BLaER1 (cell line): Measurements from ENCODE around the gene RYR1.
"Not testable (repeated sequence)": the region's sequence is repeated elsewhere in the genome, so short reads cannot be mapped to it uniquely, and the experiment has no call there.

Experiments used
- H3K27ac ChIP-seq: shearing (Covaris generic); formaldehyde crosslinking; 2 replicates; pipeline ENCODE4 v1.8.1; 2022
- H3K27me3 ChIP-seq: shearing (Covaris generic); formaldehyde crosslinking; 2 replicates; pipeline ENCODE4 v1.8.1; 2022
- H3K36me3 ChIP-seq: shearing (Covaris generic); formaldehyde crosslinking; 2 replicates; pipeline ENCODE4 v1.8.1; 2022
- H3K4me1 ChIP-seq: shearing (Covaris generic); formaldehyde crosslinking; 2 replicates; pipeline ENCODE4 v1.8.1; 2022
- H3K4me2 ChIP-seq: shearing (Covaris generic); formaldehyde crosslinking; 2 replicates; pipeline ENCODE4 v1.8.1; 2022
- H3K4me3 ChIP-seq: shearing (Covaris generic); formaldehyde crosslinking; 2 replicates; pipeline ENCODE4 v1.8.1; 2022
- H3K9ac ChIP-seq: shearing (Covaris generic); formaldehyde crosslinking; 2 replicates; pipeline ENCODE4 v1.8.1; 2022
- H3K9me3 ChIP-seq: shearing (Covaris generic); formaldehyde crosslinking; 2 replicates; pipeline ENCODE4 v1.8.1; 2022
- H4K20me1 ChIP-seq: shearing (Covaris generic); formaldehyde crosslinking; 2 replicates; pipeline ENCODE4 v1.8.1; 2022
- Cebpa-rat ChIP-seq: shearing (Covaris generic); IDR thresholded peaks from 2 replicates; pipeline ENCODE4 v1.8.1; 2022

Gene RYR1

GRCh38 chr19:38470788-38471480, 37.4 kb downstream of the RYR1 start:
- Histone ChIP-seq H3K9ac (no peak overlapping the region), H3K27me3 (no peaks in the 10 kb centered on the region), H3K4me1 (no peaks in the 10 kb centered on the region), H3K27ac (no peak overlapping the region), H3K9me3 (no peaks in the 10 kb centered on the region), H3K4me3 (no peak overlapping the region), H3K36me3 (no peaks in the 10 kb centered on the region), H4K20me1 (no peaks in the 10 kb centered on the region), H3K4me2 (no peak overlapping the region)
- TF ChIP-seq Cebpa-rat = no peak

DNA sequence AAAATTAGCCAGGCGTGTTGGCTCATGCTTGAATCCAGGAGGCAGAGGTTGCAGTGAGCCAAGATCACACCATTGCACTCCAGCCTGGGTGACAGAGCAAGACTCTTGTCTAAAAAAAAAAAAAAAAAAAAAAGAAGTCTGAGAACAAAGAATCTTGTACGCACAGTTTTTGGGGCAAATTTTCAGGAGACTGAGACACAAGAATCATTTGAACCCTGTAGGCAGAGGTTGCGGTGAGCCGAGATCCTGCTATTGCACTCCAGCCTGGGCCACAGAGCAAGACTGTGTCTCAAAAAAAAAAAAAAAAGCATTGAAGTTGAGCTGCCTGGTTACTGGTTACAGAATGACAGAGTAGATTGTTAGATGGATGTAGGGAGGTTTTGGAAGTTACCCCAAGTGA, 39.2 kb downstream of the RYR1 start:
- not testable (repeated sequence) for H3K36me3 ChIP-seq, H3K4me3 ChIP-seq, H4K20me1 ChIP-seq, H3K9me3 ChIP-seq, H3K9ac ChIP-seq, H3K27me3 ChIP-seq, H3K4me1 ChIP-seq, H3K27ac ChIP-seq, H3K4me2 ChIP-seq

GRCh38 chr19:38473201-38473600, 39.7 kb downstream of the RYR1 start:
- Histone ChIP-seq H3K4me3 (no peak overlapping the region), H3K4me2 (no peak overlapping the region), H3K27me3 (no peaks in the 10 kb centered on the region), H3K36me3 (no peaks in the 10 kb centered on the region), H3K4me1 (peaks cover 8% of the 10 kb centered on the region), H3K9me3 (no peaks in the 10 kb centered on the region), H3K27ac (no peak overlapping the region), H4K20me1 (no peaks in the 10 kb centered on the region), H3K9ac (no peak overlapping the region)
- TF ChIP-seq Cebpa-rat = no peak

GRCh38 chr19:38475176-38475575, 41.7 kb downstream of the RYR1 start:
- no peaks in the 10 kb centered on the region for H3K27me3 ChIP-seq
- no peaks in the 10 kb centered on the region for H4K20me1 ChIP-seq
- H3K9ac ChIP-seq = no peak overlapping the region
- no peaks in the 10 kb centered on the region for H3K36me3 ChIP-seq
- H3K9me3 ChIP-seq = no peaks in the 10 kb centered on the region
- peaks cover 8% of the 10 kb centered on the region for H3K4me1 ChIP-seq
- no peak for TF ChIP-seq Cebpa-rat
- H3K4me3 ChIP-seq = no peak overlapping the region
- H3K27ac ChIP-seq = no peak overlapping the region
- no peak overlapping the region for H3K4me2 ChIP-seq

- Histone ChIP-seq H3K4me3 (no peak overlapping the region), H3K27me3 (no peaks in the 10 kb centered on the region), H3K4me2 (no peak overlapping the region), H3K27ac (no peak overlapping the region), H3K9me3 (no peaks in the 10 kb centered on the region), H3K36me3 (no peaks in the 10 kb centered on the region), H4K20me1 (no peaks in the 10 kb centered on the region), H3K4me1 (peaks cover 10% of the 10 kb centered on the region), H3K9ac (no peak overlapping the region)
- TF ChIP-seq Cebpa-rat = no peak
Measured at GRCh38 chr19:38478273-38478971, 44.9 kb downstream of the RYR1 start.

- TF ChIP-seq Cebpa-rat = no peak
- peaks cover 13% of the 10 kb centered on the region for H3K9me3 ChIP-seq
- H3K27ac ChIP-seq = no peak overlapping the region
- H3K4me3 ChIP-seq = no peak overlapping the region
- no peaks in the 10 kb centered on the region for H3K36me3 ChIP-seq
- no peak overlapping the region for H3K9ac ChIP-seq
- no peaks in the 10 kb centered on the region for H3K27me3 ChIP-seq
- no peak overlapping the region for H3K4me2 ChIP-seq
- H3K4me1 ChIP-seq = peaks cover 11% of the 10 kb centered on the region
- H4K20me1 ChIP-seq = no peaks in the 10 kb centered on the region
Measured at GRCh38 chr19:38482496-38482895, 49.0 kb downstream of the RYR1 start.

- Histone ChIP-seq H3K4me1 (peaks cover 9% of the 10 kb centered on the region; the same call in 1 of the 2 replicates), H3K4me2 (no peak overlapping the region), H3K9me3 (peaks cover 14% of the 10 kb centered on the region), H3K36me3 (no peaks in the 10 kb centered on the region), H3K4me3 (no peak overlapping the region), H3K27ac (no peak overlapping the region), H3K9ac (no peak overlapping the region), H4K20me1 (no peaks in the 10 kb centered on the region), H3K27me3 (no peaks in the 10 kb centered on the region)
- no peak for TF ChIP-seq Cebpa-rat
Measured at GRCh38 chr19:38483016-38483630, 49.6 kb downstream of the RYR1 start.

DNA sequence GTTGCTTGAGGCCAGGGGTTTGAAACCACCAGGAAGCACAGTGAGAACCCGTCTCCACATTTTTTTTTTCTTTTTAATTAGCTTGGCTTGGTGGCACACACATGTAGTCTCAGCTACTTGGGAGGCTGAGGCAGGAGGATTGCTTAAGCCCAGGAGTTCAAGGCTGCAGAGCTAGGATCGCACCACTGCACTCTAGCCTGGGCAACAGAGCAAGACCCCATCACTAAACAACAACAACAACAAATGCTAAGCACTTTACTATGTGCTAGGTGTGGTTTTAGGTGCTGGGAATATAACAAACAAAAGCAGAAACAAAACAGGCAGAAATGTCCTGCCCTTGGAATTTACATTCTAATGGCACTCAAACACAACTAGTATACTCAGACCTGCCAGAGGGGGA, 51.3 kb downstream of the RYR1 start:
- Histone ChIP-seq H3K36me3 (no peaks in the 10 kb centered on the region), H3K4me1 (peaks cover 9% of the 10 kb centered on the region; the same call in 1 of the 2 replicates), H3K27ac (no peak overlapping the region), H3K9ac (no peak overlapping the region), H3K4me3 (no peak overlapping the region), H3K9me3 (peaks cover 14% of the 10 kb centered on the region), H3K27me3 (no peaks in the 10 kb centered on the region), H3K4me2 (no peak overlapping the region), H4K20me1 (no peaks in the 10 kb centered on the region)
- no peak for TF ChIP-seq Cebpa-rat

GRCh38 chr19:38485541-38486285, 52.2 kb downstream of the RYR1 start:
- Histone ChIP-seq H3K9ac (no peak overlapping the region), H3K4me2 (no peak overlapping the region), H4K20me1 (no peaks in the 10 kb centered on the region), H3K36me3 (no peaks in the 10 kb centered on the region), H3K4me3 (no peak overlapping the region), H3K27me3 (no peaks in the 10 kb centered on the region), H3K9me3 (peaks cover 23% of the 10 kb centered on the region), H3K4me1 (peaks cover 9% of the 10 kb centered on the region; the same call in 1 of the 2 replicates), H3K27ac (no peak overlapping the region)
- no peak for TF ChIP-seq Cebpa-rat
